ENCODE results near the gene AK2.

DNA sequence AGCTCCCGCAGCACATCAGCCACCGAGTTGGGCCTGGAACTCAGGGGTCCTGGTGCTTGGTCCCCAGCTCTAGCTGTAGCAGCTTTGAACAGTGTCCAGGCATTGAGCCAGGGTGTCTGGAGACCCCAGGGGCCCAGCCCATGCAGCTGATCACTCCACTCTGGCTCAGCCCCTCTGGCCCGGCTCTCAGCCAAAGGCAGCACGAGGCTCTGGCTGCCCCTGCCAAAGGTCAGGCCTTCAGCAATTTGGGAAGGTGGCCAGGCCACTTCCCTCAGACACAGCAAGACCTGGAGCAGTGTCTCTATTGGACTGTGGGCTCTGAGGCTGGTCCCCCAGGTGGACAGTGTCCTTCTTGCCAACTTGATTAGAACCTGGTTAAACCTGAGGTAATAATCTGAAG, 37.7 kb downstream of the AK2 start:
- TF ChIP-seq, protein P1, sequence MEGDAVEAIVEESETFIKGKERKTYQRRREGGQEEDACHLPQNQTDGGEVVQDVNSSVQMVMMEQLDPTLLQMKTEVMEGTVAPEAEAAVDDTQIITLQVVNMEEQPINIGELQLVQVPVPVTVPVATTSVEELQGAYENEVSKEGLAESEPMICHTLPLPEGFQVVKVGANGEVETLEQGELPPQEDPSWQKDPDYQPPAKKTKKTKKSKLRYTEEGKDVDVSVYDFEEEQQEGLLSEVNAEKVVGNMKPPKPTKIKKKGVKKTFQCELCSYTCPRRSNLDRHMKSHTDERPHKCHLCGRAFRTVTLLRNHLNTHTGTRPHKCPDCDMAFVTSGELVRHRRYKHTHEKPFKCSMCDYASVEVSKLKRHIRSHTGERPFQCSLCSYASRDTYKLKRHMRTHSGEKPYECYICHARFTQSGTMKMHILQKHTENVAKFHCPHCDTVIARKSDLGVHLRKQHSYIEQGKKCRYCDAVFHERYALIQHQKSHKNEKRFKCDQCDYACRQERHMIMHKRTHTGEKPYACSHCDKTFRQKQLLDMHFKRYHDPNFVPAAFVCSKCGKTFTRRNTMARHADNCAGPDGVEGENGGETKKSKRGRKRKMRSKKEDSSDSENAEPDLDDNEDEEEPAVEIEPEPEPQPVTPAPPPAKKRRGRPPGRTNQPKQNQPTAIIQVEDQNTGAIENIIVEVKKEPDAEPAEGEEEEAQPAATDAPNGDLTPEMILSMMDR (IDR thresholded peaks at IDR 0.05; ENCODE audit: borderline replicate concordance, extremely low read depth, low read length, poor library complexity, severe bottlenecking), result no peak
- TF ChIP-seq EZH2 (IDR thresholded peaks at IDR 0.05; ENCODE audit: borderline replicate concordance, low read depth, low read length, severe bottlenecking), result no peak
